Adrenal gland (tissue), 12 donors: Measurements from ENCODE around the gene ZNF726. TPM values are rescaled to one million over a fixed set of nuclear protein-coding genes. Genes with fewer than 3 reads are reported as not detected.
"Not testable (repeated sequence)": the region's sequence is repeated elsewhere in the genome, so short reads cannot be mapped to it uniquely, and the experiment has no call there.

Source experiments
- DNase-seq, 7 donors: peaks; one replicate each; pipeline ENCODE4 v3.0.0-alpha.2; 2019 to 2020
- H3K27ac ChIP-seq, 5 donors: fragments of 200-600 bp; sonication (generic) in 4 of 5; 1 replicate in 3 of 5; 2 replicates in 2 of 5; pipeline versions ENCODE4 v1.5.1 to v1.8.0; 2016 to 2020; ENCODE audit warnings: mild to moderate bottlenecking in 1 of 5
- H3K27me3 ChIP-seq: fragments of 200-600 bp; 2 replicates; pipeline ENCODE4 v1.8.0; 2021
- H3K36me3 ChIP-seq, 2 donors: fragments of 200-600 bp; replicated peaks in 1 of 2; 1 replicate in 1 of 2; 2 replicates in 1 of 2; pipeline versions ENCODE4 v1.5.1 to v1.8.0; 2018 to 2022
- H3K4me1 ChIP-seq, 2 donors: fragments of 200-600 bp; replicated peaks in 1 of 2; 1 replicate in 1 of 2; 2 replicates in 1 of 2; pipeline versions ENCODE4 v1.5.1 to v1.8.0; 2018 to 2021
- H3K4me3 ChIP-seq, 4 donors: fragments of 200-600 bp; sonication (generic) in 3 of 4; one replicate each; pipeline ENCODE4 v1.5.1; 2016 to 2018
- H3K9me3 ChIP-seq, 3 donors: fragments of 200-600 bp; sonication (generic) in 1 of 3; replicated peaks in 1 of 3; 1 replicate in 2 of 3; 2 replicates in 1 of 3; pipeline versions ENCODE4 v1.5.1 to v1.8.0; 2016 to 2021
- CTCF ChIP-seq, 6 experiments: fragments of 450-650 bp in 4 of 6; fragments of 200-600 bp in 2 of 6; sonication (generic) in 1 of 6; IDR thresholded peaks; 1 replicate in 5 of 6; 2 replicates in 1 of 6; pipeline versions ENCODE4 v1.5.1 to v1.8.0; 2016 to 2021; ENCODE audit warnings: antibody characterized with exemption in 6 of 6, mild to moderate bottlenecking in 2 of 6, moderate library complexity in 1 of 6
- POLR2A ChIP-seq, 2 donors: fragments of 450-650 bp; IDR thresholded peaks; one replicate each; pipeline ENCODE4 v1.6.1; 2017; ENCODE audit warnings: antibody characterized with exemption in 2 of 2, mild to moderate bottlenecking in 2 of 2, moderate library complexity in 1 of 2
- WGBS, 4 donors: extraction: QIAGEN DNeasy Blood & Tissue Kit in 2 of 4; methylation state at CpG; one replicate each; pipeline versions ENCODE4 v1.1.5 to v1.1.7; 2013 to 2017; 5-methylcytosine and 5-hydroxymethylcytosine counted together
- intact Hi-C, 2 donors: fragments of 100-400 bp; cut with DNase I; formaldehyde crosslinking; loops; one replicate each; pipeline versions ENCODE4 v1.14.1 to v1.15.0; 2022 to 2023
- polyA plus RNA-seq, 3 donors: library from polyadenylated mRNA; stranded (reverse); fragments of 200-250 nt in 2 of 3; fragments of 350-450 nt in 1 of 3; fragmentation: Illumina TruSeq in 1 of 3; extraction: RNeasy Lipid Tissue Mini Kit (QIAGEN cat#74804) in 1 of 3; gene quantifications; one replicate each; pipeline ENCODE4 v1.2.3, GENCODE V29; 2013 to 2014
- total RNA-seq, 9 donors: library from RNA; depleted of rRNA in 4 of 9; stranded (reverse); fragments of >200 nt in 4 of 9; fragments of 120-200 nt in 1 of 9; fragmentation: NEBNext Ultra II Directional in 1 of 9; extraction: Animal tissue kit (Norgen Biotek cat#: 25700) in 1 of 9; gene quantifications; one replicate each; pipeline versions ENCODE4 v1.1.0 to v1.2.4, GENCODE V29; 2013 to 2023
- donor health status: healthy with polysubstance abuse.
- donor health status: Bipolar disorder and iron deficiency.
- donor health status: DM: yes; HTN: yes; CAD: no.
- donor health status: DM: no; HTN: no; CAD: no.
- donor health status: DM: no; HTN: no; CAD: no.
- donor health status: DM: yes; HTN: yes; CAD: no.

Gene ZNF726
- total and polyA plus RNA-seq, 12 donors: 0.36 to 7.3 (median 0.76) TPM; not detected in 1

GRCh38 chr19:23872282-23872919 lies 42.3 kb upstream of the ZNF726 start:
- Histone ChIP-seq H3K4me3 (no peak overlapping the region), H3K27ac (no peak overlapping the region), H3K36me3 (no peaks in the 10 kb centered on the region), H3K4me1 (no peaks in the 10 kb centered on the region), H3K27me3 (no peaks in the 10 kb centered on the region), H3K9me3 (no peaks in the 10 kb centered on the region)
- no peak for DNase-seq
- TF ChIP-seq CTCF (IDR thresholded peaks at IDR 0.05) (no peak), POLR2A (IDR thresholded peaks at IDR 0.05) (no peak)
- intact Hi-C loops: loop anchor here in 1 of 2 donors (5.0 kb wide), 1 partner anchor 95 kb away; no protein-coding TSS in a partner anchor
- 50 to 100% (median 88%) methylated on average over 1 of the region's 1 CpG for WGBS, 4 donors

- Histone ChIP-seq H3K4me3 (no peak overlapping the region), H3K36me3 (no peaks in the 10 kb centered on the region), H3K4me1 (no peaks in the 10 kb centered on the region), H3K9me3 (no peaks in the 10 kb centered on the region), H3K27ac (no peak overlapping the region), H3K27me3 (no peaks in the 10 kb centered on the region)
- 68 to 78% (median 73%) methylated on average over 12 of the region's 12 CpGs for WGBS, 4 donors
- TF ChIP-seq POLR2A (IDR thresholded peaks at IDR 0.05): no peak
- TF ChIP-seq CTCF (IDR thresholded peaks at IDR 0.05): no peak
- intact Hi-C loops: no loop called here
- DNase-seq: no peak
These were observed 38.4 kb upstream of the ZNF726 start for GRCh38 chr19:23876261-23876660.

GRCh38 chr19:23876756-23877155 lies 37.9 kb upstream of the ZNF726 start:
- H3K4me3 ChIP-seq, H3K4me1 ChIP-seq, DNase-seq, H3K27ac ChIP-seq, H3K27me3 ChIP-seq, intact Hi-C loops, H3K36me3 ChIP-seq, H3K9me3 ChIP-seq: not testable (repeated sequence)
- 36 to 49% (median 43%) methylated on average over 3 of the region's 3 CpGs for WGBS, 4 donors

- no peaks in the 10 kb centered on the region for H3K27me3 ChIP-seq
- no peak overlapping the region for H3K27ac ChIP-seq
- no peak for DNase-seq
- intact Hi-C loops: no loop called here
- 37 to 56% (median 47%) methylated on average over 5 of the region's 5 CpGs for WGBS, 4 donors
- no peaks in the 10 kb centered on the region for H3K9me3 ChIP-seq
- H3K4me3 ChIP-seq: no peak overlapping the region
- no peaks in the 10 kb centered on the region for H3K36me3 ChIP-seq
- no peaks in the 10 kb centered on the region for H3K4me1 ChIP-seq
- TF ChIP-seq POLR2A (IDR thresholded peaks at IDR 0.05): no peak
These were observed 32.2 kb upstream of the ZNF726 start for GRCh38 chr19:23882493-23882892.

- intact Hi-C loops: no loop called here
- DNase-seq: no peak
- no peaks in the 10 kb centered on the region for H3K9me3 ChIP-seq
These were observed 30.3 kb upstream of the ZNF726 start for GRCh38 chr19:23884363-23884762.

More at GRCh38 chr19:23884363-23884762, 30.3 kb upstream of the ZNF726 start:
- H3K27ac ChIP-seq: no peak overlapping the region
- no peaks in the 10 kb centered on the region for H3K27me3 ChIP-seq
- no peaks in the 10 kb centered on the region for H3K4me1 ChIP-seq
- H3K36me3 ChIP-seq: no peaks in the 10 kb centered on the region
- TF ChIP-seq POLR2A (IDR thresholded peaks at IDR 0.05): no peak
- TF ChIP-seq CTCF (IDR thresholded peaks at IDR 0.05): no peak
- 63 to 92% (median 73%) methylated on average over 2 of the region's 2 CpGs for WGBS, 4 donors
- H3K4me3 ChIP-seq: no peak overlapping the region
